ENCODE data around the gene NTSR2.

NTSR2 gene

GRCh38 chr2:11628675-11629074, 41.3 kb downstream of the NTSR2 start:
- DNase-seq (ENCODE audit: low read depth) = no peak

GRCh38 chr2:11625671-11626070, 44.3 kb downstream of the NTSR2 start:
- DNase-seq (ENCODE audit: low read depth) = no peak

- DNase-seq (ENCODE audit: low read depth) = no peak
Observed at GRCh38 chr2:11624893-11625292, 45.1 kb downstream of the NTSR2 start.

GRCh38 chr2:11622611-11623010, 47.4 kb downstream of the NTSR2 start:
- DNase-seq (ENCODE audit: low read depth) = no peak

GRCh38 chr2:11621410-11621809, 48.6 kb downstream of the NTSR2 start:
- no peak for DNase-seq (ENCODE audit: low read depth)

- DNase-seq (ENCODE audit: low read depth) = no peak
Observed at GRCh38 chr2:11618708-11619062, 51.3 kb downstream of the NTSR2 start.

- no peak for DNase-seq (ENCODE audit: low read depth)
Observed at GRCh38 chr2:11617984-11618707, 51.8 kb downstream of the NTSR2 start.

- no peak for DNase-seq (ENCODE audit: low read depth)
Observed at GRCh38 chr2:11617527-11617926, 52.5 kb downstream of the NTSR2 start.

- no peak for DNase-seq (ENCODE audit: low read depth)
Observed at GRCh38 chr2:11616851-11617415, 53.1 kb downstream of the NTSR2 start.

- no peak for DNase-seq (ENCODE audit: low read depth)
Observed at GRCh38 chr2:11616097-11616687, 53.8 kb downstream of the NTSR2 start.

- DNase-seq (ENCODE audit: low read depth) = no peak
Observed at GRCh38 chr2:11615209-11615608, 54.8 kb downstream of the NTSR2 start.

GRCh38 chr2:11613297-11613696, 56.7 kb downstream of the NTSR2 start:
- no peak for DNase-seq (ENCODE audit: low read depth)

GRCh38 chr2:11612553-11613215, 57.3 kb downstream of the NTSR2 start:
- no peak for DNase-seq (ENCODE audit: low read depth)

- DNase-seq (ENCODE audit: low read depth) = no peak
Observed at GRCh38 chr2:11611251-11611650, 58.7 kb downstream of the NTSR2 start.

GRCh38 chr2:11610624-11611242, 59.3 kb downstream of the NTSR2 start:
- DNase-seq (ENCODE audit: low read depth) = no peak
